GM18858 (cell line): Measurements from ENCODE around the gene SMG6.
A peak's percentile ranks its signal among the peaks of the same experiment; 100 is the strongest.

Experiments used
- ATAC-seq: cut with Tn5 transposase; IDR thresholded peaks from one replicate; pipeline ENCODE4 v1.9.1; 2021; ENCODE audit not compliant: unreplicated experiment

Gene SMG6

GRCh38 chr17:2034157-2034556 is 269.4 kb downstream of the SMG6 start:
- ATAC-seq, result no peak

DNA sequence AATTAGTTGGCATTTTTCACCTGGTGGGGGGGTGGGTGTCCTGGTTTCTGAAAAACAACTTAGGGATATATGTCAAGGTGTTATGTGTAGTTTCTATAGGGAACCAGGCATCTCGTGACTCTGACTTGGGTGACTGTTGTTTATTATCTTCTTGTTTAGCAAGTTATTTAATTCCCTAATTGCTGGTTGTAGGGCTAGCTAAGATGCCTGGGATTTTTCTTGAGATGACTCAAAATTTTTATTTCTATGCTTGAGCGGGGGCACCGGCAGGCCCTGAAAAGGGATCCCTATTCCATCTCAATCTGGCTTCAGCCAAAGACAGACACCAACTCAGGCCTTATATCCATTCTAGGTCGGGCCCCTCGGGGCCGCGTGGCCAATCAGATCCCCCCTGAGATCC is 270.4 kb downstream of the SMG6 start:
- no peak for ATAC-seq

DNA sequence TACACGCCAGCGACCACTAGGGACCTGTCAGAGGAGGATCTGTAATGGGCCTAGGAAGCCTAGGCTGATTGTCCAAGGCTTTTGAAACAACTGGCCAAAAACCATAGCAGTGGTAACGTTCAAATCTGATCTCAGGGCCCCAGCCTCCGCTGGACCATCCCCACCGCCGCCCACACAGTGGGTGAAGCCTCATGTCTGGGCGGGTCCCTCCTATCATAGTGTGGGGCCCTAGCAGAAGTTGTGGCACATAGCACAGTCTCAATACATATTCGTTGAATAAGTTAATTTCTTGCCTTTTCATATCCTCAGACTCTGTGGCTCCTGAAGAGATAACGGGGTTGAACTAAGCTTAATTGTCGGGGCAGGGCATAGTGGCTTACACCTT is 272.8 kb downstream of the SMG6 start:
- ATAC-seq, result no peak

- ATAC-seq, result peak; percentile 55
Measured at GRCh38 chr17:2029911-2030778, 273.4 kb downstream of the SMG6 start, which contains the start of gene DPH1. Gene DPH1, plus strand, starts transcription at chr17:2030153. Its CDS starts 17 bp downstream, at chr17:2030170.

DNA sequence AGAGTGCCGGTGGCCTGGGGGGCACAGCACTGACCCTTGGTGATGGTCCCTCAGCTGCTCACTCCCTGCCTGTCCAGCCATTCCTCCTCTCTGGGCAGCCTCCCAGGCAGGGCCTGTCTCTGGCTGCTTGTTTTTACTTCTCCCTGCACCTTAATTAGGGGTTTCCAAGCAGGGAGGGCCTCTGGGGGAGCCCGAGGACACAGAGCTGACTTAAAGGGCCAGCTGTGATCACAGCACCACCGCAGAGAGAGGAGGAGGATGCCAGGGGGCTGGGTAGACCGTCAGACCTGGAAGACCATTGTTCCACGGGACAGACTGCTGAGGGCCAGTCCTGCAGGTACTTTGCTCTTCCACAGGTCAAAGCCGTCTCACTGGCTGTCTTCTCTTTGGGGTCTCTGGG is 274.8 kb downstream of the SMG6 start:
- no peak for ATAC-seq

DNA sequence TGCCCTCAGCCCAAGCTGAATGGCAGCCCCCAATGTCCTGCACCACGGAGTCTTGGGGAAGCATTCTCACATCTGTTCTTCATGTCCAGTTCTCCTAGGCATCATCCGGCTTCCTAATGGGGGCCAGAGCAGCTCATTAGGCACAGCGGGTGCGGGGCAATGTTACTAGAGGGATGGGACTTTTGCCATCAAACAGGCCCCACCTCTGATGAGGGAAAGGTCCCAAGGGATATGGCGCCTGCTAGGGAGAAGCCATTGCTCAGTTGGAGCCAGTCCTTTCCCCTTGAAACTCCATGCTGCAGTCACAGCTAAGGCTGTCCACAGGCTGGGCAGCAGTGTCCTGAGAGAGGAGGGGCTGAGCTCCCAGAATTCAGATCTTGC is 275.4 kb downstream of the SMG6 start:
- ATAC-seq, result no peak

DNA sequence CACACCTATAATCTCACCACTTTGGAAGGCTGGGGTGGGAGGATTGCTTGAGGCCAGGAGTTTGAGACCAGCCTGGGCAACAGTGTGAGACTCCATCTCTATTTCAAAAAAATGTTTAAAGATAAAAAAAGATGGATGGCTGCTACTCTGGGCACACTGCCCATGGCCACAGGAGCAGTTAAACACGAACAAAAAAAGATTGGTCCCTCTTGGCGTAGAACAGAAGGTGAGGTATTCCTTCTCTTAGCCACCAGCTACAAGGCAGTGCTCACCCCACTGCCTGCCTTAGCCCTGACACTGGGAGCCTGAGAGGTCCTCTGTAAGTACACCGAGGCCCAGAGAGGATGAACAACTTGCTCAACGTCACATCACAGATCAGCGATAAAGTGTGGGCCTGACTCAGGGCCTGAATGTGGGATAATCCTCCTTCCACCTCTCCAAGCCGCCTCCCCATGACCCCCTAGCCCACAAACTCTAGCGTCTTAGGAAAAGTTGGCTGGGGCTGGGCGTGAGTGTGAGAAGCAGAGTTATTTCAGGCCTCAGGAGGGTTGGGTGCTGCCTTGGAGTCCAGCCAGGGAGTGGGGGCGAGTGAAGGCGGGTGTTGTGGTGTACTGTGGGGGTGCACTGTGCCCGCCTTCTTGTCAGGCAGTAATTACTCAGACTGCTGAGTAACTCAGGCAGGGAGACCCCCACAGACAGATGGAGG is 275.9 kb downstream of the SMG6 start:
- ATAC-seq, result no peak

DNA sequence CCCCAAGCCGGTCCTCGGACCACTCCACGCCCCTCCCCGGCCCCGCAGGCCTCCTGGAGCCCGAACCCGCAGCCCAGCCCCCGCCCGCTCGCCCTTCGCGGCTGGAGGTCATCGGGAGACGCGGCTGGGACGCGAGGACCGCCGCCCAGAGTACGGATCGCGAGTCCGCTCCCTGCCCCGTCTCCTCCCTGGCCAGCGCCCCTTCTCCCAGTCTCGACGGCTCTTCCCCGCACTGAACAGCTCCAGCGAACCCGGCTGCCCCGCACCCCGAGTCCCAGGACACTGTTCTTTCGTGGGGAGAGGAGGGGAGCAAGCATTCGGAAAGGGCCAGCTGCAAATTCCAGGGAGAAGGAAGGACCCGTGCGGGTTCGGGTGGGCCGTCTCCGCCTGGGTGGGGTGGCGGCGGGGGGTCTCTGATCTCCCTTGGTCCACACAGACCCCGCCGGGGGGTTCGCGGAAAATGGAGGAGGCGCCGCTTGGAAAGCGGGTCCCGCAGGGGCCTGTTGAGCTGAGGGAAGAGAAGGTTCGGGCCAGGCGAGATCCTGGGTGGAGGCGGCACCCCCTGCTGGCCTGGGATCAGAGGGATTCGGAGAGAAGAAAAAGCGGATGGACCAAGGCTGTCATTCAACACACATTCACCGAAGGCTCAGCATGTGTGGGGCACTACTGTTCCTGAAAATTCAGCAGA is 277.8 kb downstream of the SMG6 start:
- no peak for ATAC-seq

- ATAC-seq, result no peak
Measured at GRCh38 chr17:2025220-2025621, 278.4 kb downstream of the SMG6 start, which contains the start of gene RTN4RL1. Gene RTN4RL1, minus strand, starts transcription at chr17:2025334. Its CDS starts 469 bp downstream, at chr17:2024865.

DNA sequence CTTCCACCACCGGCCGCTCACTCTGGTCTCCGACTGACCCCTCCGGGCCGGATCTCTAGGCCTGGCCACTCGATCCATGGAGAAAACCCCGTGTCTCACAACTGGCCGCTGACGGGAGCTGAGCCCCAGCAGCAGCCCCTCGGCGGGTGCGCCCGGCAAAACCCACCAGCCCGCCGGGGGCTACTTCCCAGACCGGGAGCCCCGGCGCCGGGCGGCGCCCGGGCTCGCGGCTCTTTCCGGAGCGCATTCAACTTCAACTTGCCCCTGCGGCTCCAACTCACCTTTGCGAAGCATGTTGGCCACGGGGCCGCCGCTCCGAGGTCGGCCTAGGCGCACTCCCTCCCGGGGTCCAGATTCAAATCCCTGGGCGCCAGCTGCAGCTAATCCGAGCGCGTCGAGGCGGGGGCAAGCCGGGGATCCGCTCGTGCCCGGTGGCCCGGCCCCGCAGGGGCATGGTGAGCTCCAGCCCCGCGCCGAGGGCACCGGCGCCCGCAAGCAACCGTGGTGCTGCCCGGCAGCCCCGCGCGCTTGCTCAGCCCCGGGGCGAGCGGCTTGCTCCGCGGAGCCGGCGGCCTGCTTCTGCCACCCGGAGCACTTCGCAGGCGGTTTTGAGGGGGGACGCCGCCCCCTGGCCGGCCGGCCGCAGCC is 278.9 kb downstream of the SMG6 start:
- no peak for ATAC-seq

- ATAC-seq, result no peak
Measured at GRCh38 chr17:2023692-2024571, 279.7 kb downstream of the SMG6 start.

GRCh38 chr17:2023256-2023655 is 280.3 kb downstream of the SMG6 start:
- no peak for ATAC-seq

DNA sequence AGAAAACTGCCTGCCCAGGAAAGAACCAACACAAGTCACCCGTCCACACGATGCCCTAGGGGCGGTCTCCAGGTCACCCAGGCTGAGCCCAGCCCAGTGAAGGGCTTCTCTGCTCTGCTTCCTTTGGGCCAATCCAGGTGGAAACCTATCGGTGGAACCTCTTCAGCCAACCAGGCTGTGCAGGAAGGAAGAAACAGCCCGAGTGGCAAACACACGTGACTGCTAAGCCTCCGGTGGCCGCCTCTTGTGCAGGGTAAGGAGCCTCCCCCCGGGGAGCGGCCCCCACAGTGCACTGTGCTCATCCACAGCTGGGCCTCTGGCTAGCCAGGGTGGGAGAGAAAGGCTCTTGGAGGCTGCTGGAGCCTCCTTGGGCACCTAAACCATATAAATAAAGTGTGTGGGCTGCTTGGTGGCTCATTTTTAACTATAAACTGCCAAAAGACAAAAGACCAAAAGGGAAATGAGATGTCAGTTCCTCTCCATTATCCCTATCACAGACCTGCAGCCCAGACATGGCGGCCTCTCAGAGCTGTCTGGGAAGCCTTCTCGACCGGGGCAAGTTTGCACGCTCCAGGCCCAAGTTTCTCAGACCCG is 280.8 kb downstream of the SMG6 start:
- no peak for ATAC-seq

- no peak for ATAC-seq
Measured at GRCh38 chr17:2020721-2021120, 282.9 kb downstream of the SMG6 start.

DNA sequence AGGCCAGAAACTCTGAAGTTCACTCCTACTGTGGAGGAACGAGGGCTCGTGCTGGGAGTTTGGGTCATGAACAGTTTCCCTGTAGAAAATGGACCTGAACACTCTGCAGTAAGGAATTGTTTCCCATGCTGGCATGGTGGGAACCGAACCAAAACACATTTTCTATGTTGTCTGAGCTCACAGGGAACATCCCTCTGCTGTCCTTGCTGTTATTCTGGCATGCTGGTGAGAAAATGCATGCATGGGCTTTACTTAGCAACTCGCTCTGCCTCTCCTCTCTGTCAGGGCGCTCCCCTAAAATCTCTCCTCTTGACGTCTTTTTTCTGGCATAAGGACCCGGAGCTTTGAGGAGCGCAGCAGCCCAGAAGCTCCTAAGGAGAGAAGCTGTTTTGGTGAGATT is 283.9 kb downstream of the SMG6 start:
- ATAC-seq, result no peak

DNA sequence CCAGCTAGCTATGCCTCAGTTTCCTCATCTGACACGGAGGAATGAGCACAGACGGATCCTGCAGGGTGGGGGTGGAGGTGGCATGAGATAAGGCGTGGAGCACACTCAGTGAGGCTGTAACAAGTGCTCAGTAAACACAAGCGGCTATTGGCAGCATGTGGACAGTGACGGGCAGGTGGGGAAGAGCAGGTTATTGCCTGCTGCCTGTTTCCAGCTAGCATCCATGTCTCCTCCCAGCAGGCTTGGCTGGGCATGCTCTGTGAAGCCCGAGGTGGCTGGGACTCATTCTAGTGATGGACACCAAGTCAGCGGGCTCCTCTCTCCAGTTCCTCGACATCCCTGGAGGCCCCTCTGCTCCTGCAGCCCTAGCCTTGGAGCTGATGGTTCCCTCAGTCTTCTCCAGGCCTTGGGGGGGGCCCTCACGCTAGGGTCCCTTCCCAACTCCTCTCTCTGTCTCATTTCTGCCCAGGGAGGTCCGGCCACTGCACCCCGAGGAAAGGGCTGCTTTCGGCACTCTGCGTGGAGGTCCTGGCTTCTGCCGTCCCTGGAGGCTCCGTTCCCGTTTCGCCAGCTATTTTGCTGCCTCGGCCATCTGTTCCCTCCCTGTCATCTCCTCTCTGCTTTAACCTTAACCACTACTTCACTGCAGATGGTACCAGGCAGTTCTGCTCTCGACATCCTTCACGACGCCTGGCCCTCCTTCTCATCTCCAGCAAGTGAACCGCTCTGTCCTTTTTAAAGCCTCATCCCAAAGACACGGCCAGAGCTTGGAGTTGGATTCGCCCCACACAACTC is 284.7 kb downstream of the SMG6 start:
- ATAC-seq, result no peak

- ATAC-seq, result no peak
Measured at GRCh38 chr17:2017274-2017941, 286.2 kb downstream of the SMG6 start.

- no peak for ATAC-seq
Measured at GRCh38 chr17:2016494-2016893, 287.1 kb downstream of the SMG6 start.
